Urothelium cell line (cell line): ENCODE results near the gene PPM1N.

Source experiments
- DNase-seq: peaks from one replicate; pipeline ENCODE4 v3.0.0; 2011; ENCODE audit warnings: low spot score, mixed read lengths
- FAIRE-seq: peaks from 2 replicates; lab custom pipeline; 2011; peaks lifted over from hg19 to GRCh38; lab: Jason Lieb, UNC

Gene PPM1N

GRCh38 chr19:45498411-45499195 is at the start of gene PPM1N:
Gene PPM1N, plus strand, starts transcription at chr19:45498443. Its CDS starts 30 bp downstream, at chr19:45498473.
- no peak for DNase-seq
- FAIRE-seq = no peak

- DNase-seq = peak; percentile 18
- FAIRE-seq = no peak
These were observed 49.4 kb upstream of the PPM1N start for GRCh38 chr19:45448887-45449299.

GRCh38 chr19:45450012-45450333 is 48.3 kb upstream of the PPM1N start:
- DNase-seq (no peak), FAIRE-seq (no peak)

- DNase-seq = no peak
- no peak for FAIRE-seq
These were observed 47.0 kb upstream of the PPM1N start for GRCh38 chr19:45451131-45451849.

GRCh38 chr19:45451850-45452387 is 46.3 kb upstream of the PPM1N start:
- FAIRE-seq (no peak), DNase-seq (no peak)

GRCh38 chr19:45455707-45456499 is 42.3 kb upstream of the PPM1N start:
- FAIRE-seq = peak; percentile 67
- peak; percentile 94 for DNase-seq

- DNase-seq (no peak), FAIRE-seq (no peak)
These were observed 41.8 kb upstream of the PPM1N start for GRCh38 chr19:45456500-45456815.

GRCh38 chr19:45457776-45458175 is 40.5 kb upstream of the PPM1N start:
- DNase-seq = no peak
- no peak for FAIRE-seq

GRCh38 chr19:45460807-45461347 is 37.4 kb upstream of the PPM1N start:
- no peak for DNase-seq
- no peak for FAIRE-seq

- FAIRE-seq = no peak
These were observed 36.1 kb upstream of the PPM1N start for GRCh38 chr19:45462174-45462573.

GRCh38 chr19:45463241-45463640 is 35.0 kb upstream of the PPM1N start:
- no peak for FAIRE-seq
- no peak for DNase-seq

More at GRCh38 chr19:45462174-45462573, 36.1 kb upstream of the PPM1N start:
- DNase-seq = no peak

- DNase-seq = no peak
- no peak for FAIRE-seq
These were observed 34.0 kb upstream of the PPM1N start for GRCh38 chr19:45464274-45464673.

- no peak for FAIRE-seq
- DNase-seq = no peak
These were observed 33.3 kb upstream of the PPM1N start for GRCh38 chr19:45464852-45465441.

GRCh38 chr19:45467115-45467455 is 31.2 kb upstream of the PPM1N start:
- FAIRE-seq = no peak
- DNase-seq = no peak

GRCh38 chr19:45467456-45468158 is 30.6 kb upstream of the PPM1N start, which contains the start of gene FOSB:
Gene FOSB, plus strand, starts transcription at chr19:45467996. Its CDS starts 591 bp downstream, at chr19:45468587.
- FAIRE-seq = no peak

GRCh38 chr19:45468159-45468651 is 30.0 kb upstream of the PPM1N start:
- FAIRE-seq = no peak
- DNase-seq = no peak

More at GRCh38 chr19:45467456-45468158, 30.6 kb upstream of the PPM1N start, which contains the start of gene FOSB:
- peak; percentile 92 for DNase-seq

GRCh38 chr19:45468803-45469131 is 29.5 kb upstream of the PPM1N start:
- no peak for FAIRE-seq
- DNase-seq = no peak

- FAIRE-seq = peak; percentile 99
- DNase-seq = peak; percentile 94
These were observed 28.9 kb upstream of the PPM1N start for GRCh38 chr19:45469132-45469944.
